RWPE2 (cell line): ENCODE results near the gene DNAAF8.

Experiments
- ATAC-seq: fragments of 200-7000 bp; cut with Tn5 transposase; 3 replicates; pipeline ENCODE4 v1.9.1; 2021; ENCODE audit warnings: low read depth
- DNase-seq: peaks from one replicate; pipeline ENCODE4 v3.0.0-alpha.2; 2020; ENCODE audit warnings: low spot score
- H3K27ac ChIP-seq: fragments of 450-650 bp; 2 replicates; pipeline ENCODE4 v1.5.1; 2017; ENCODE audit warnings: mild to moderate bottlenecking; ENCODE audit not compliant: poor library complexity, severe bottlenecking
- H3K27me3 ChIP-seq: fragments of 250-450 bp; sonication (Bioruptor Pico); 2 replicates; pipeline ENCODE4 v1.5.1; 2021; ENCODE audit warnings: mild to moderate bottlenecking, moderate library complexity; ENCODE audit not compliant: insufficient read depth, poor library complexity, severe bottlenecking
- H3K36me3 ChIP-seq: fragments of 250-450 bp; sonication (Bioruptor Pico); 2 replicates; pipeline ENCODE4 v1.5.1; 2020; ENCODE audit warnings: low read depth, mild to moderate bottlenecking, moderate library complexity
- H3K4me1 ChIP-seq: fragments of 250-450 bp; sonication (Bioruptor Pico); 2 replicates; pipeline ENCODE4 v1.5.1; 2021; ENCODE audit warnings: mild to moderate bottlenecking, moderate library complexity; ENCODE audit not compliant: insufficient read depth, poor library complexity, severe bottlenecking
- H3K4me3 ChIP-seq: fragments of 250-450 bp; sonication (Bioruptor Pico); 2 replicates; pipeline ENCODE4 v1.5.1; 2021; ENCODE audit warnings: mild to moderate bottlenecking, moderate library complexity; ENCODE audit not compliant: severe bottlenecking
- H3K9me3 ChIP-seq: fragments of 250-450 bp; sonication (Bioruptor Pico); 2 replicates; pipeline ENCODE4 v1.5.1; 2021; ENCODE audit warnings: mild to moderate bottlenecking, moderate library complexity; ENCODE audit not compliant: severe bottlenecking
- TF ChIP-seq, protein P1 (sequence below): fragments of 450-650 bp; IDR thresholded peaks from one replicate; pipeline ENCODE4 v1.5.1; 2017; ENCODE audit warnings: mild to moderate bottlenecking, moderate library complexity; ENCODE audit not compliant: poor library complexity, severe bottlenecking

The DNAAF8 gene

DNA sequence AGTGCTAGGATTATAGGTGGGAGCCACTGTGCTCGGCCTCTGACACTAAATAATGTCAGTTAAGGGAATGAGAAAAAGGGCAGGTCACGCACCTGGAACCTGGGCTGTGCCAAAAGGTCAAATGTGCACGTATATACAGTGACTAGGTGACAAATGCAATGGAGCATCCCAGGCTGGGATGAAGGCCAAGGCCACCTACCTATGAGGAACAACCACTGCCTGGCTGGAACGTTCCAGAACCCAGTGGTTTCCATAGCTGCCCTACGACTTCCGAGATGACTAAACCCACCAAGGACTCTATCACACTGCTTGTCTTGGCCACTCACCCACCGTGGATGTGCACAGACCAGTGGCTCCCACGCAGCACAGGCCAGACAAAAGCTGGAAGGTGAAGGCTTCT, 16.6 kb downstream of the DNAAF8 start:
- Histone ChIP-seq H3K27me3 (no peaks in the 10 kb centered on the region), H3K27ac (no peak overlapping the region), H3K4me1 (no peaks in the 10 kb centered on the region), H3K4me3 (no peak overlapping the region), H3K36me3 (peaks cover 27% of the 10 kb centered on the region), H3K9me3 (no peaks in the 10 kb centered on the region)
- TF ChIP-seq, protein P1, sequence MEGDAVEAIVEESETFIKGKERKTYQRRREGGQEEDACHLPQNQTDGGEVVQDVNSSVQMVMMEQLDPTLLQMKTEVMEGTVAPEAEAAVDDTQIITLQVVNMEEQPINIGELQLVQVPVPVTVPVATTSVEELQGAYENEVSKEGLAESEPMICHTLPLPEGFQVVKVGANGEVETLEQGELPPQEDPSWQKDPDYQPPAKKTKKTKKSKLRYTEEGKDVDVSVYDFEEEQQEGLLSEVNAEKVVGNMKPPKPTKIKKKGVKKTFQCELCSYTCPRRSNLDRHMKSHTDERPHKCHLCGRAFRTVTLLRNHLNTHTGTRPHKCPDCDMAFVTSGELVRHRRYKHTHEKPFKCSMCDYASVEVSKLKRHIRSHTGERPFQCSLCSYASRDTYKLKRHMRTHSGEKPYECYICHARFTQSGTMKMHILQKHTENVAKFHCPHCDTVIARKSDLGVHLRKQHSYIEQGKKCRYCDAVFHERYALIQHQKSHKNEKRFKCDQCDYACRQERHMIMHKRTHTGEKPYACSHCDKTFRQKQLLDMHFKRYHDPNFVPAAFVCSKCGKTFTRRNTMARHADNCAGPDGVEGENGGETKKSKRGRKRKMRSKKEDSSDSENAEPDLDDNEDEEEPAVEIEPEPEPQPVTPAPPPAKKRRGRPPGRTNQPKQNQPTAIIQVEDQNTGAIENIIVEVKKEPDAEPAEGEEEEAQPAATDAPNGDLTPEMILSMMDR, result no peak
- DNase-seq, result no peak
- ATAC-seq, result no peak

DNA sequence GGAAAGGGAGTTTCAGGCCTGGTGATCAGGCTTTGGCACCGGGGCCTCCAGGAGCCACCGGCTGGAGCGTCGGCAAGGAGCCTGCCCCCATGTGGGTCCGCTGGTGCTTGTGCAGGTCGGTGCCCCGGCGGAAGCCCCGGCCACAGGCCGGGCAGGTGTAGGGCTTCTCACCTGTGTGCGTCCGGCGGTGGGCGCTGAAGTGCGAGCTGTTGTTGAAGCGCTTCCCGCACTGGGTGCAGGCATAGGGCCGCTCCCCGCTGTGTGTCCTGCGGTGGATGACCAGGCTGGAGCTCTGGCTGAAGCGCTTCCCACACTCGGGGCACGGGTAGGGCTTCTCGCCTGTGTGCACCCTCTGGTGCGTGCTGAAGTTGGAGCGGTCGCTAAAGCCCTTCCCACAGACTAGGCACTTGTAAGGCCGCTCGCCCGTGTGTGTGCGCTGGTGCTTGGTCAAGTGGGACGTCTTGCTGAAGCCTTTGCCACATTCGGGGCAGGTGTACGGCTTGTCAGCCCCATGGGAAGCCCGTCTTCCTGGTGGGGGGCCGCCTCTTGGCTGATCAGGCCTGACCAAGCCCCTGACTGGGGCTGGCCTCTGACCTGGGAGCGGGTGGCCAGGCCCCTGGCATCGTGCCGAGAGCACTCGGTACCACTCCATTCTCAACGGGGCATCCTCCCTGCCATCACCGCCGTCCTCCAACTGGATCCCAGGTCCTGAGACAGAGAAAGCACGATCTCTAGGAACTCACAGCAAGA, 18.2 kb downstream of the DNAAF8 start:
- no peaks in the 10 kb centered on the region for H3K27me3 ChIP-seq
- ATAC-seq (no peak), DNase-seq (no peak)
- TF ChIP-seq, protein P1, result no peak
- H3K9me3 ChIP-seq, result no peaks in the 10 kb centered on the region
- no peaks in the 10 kb centered on the region for H3K4me1 ChIP-seq
- no peak overlapping the region for H3K4me3 ChIP-seq
- H3K36me3 ChIP-seq, result peaks cover 33% of the 10 kb centered on the region
- H3K27ac ChIP-seq, result no peak overlapping the region

DNA sequence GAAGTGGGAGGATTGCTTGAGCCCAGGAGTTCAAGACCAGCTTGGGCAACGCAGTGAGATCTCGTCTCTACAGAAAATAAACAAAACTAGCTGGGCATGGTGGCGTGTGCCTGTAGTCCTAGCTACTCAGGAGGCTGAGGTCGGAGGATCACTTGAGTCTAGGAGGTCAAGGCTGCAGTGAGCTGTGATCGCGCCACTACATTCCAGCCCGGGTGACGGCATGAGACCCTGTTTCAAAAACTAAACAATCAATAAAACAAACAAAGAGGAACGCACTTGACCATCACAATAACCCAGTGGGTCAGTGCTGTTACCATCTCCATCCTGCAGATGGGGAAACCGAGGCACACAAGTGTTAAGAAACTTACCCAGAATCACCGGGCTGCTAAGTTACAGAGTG, 18.9 kb downstream of the DNAAF8 start:
- TF ChIP-seq, protein P1, result no peak
- H3K36me3 ChIP-seq, result peaks cover 35% of the 10 kb centered on the region
- no peak for ATAC-seq

DNA sequence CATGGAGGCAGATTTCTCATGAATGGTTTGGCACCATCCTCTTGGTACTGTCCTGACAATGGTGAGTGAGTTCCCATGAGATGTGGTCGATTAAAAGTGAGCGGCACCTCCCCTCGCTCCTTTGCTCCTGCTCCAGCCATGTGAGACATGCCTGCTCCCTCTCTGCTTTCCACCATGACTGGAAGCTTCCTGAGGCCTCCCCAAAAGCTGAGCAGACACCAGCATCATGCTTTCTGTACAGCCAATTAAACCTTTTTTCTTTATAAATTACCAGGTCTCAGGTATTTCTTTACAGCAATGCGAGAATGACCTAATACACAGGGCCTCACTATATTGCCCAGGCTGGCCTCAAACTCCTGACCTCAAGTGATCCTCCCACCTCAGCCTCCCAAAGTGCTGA, 20.5 kb downstream of the DNAAF8 start:
- TF ChIP-seq, protein P1, result no peak
- no peaks in the 10 kb centered on the region for H3K4me1 ChIP-seq
- no peak for DNase-seq
- no peaks in the 10 kb centered on the region for H3K27me3 ChIP-seq
- H3K4me3 ChIP-seq, result no peak overlapping the region
- no peak overlapping the region for H3K27ac ChIP-seq
- no peak for ATAC-seq
- no peaks in the 10 kb centered on the region for H3K9me3 ChIP-seq
- peaks cover 50% of the 10 kb centered on the region for H3K36me3 ChIP-seq

More for the DNA sequence above, 18.9 kb downstream of the DNAAF8 start:
- Histone ChIP-seq H3K4me3 (no peak overlapping the region), H3K27ac (no peak overlapping the region), H3K9me3 (no peaks in the 10 kb centered on the region), H3K27me3 (no peaks in the 10 kb centered on the region), H3K4me1 (no peaks in the 10 kb centered on the region)
- DNase-seq, result no peak

DNA sequence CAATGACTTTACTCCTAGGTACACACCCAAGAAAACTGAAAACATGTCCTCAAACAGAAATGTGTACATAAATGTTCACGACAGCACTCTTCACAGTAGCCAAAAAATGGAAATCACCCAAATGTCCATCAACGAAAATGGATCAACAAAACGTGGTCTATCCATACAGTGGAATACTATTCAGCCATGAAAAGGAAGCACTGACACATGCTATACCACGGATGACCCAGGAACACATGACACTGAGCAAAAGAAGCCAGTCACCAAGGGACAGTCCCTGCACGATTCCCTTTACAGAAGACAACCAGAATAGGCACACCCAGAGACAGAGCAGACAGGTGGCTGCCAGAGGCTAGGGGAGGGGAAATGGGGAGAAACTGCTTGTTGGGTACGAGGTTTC, 21.4 kb downstream of the DNAAF8 start:
- Histone ChIP-seq H3K36me3 (peaks cover 58% of the 10 kb centered on the region), H3K27me3 (no peaks in the 10 kb centered on the region), H3K4me3 (no peak overlapping the region), H3K9me3 (no peaks in the 10 kb centered on the region), H3K4me1 (no peaks in the 10 kb centered on the region), H3K27ac (no peak overlapping the region)
- ATAC-seq (no peak), DNase-seq (no peak)
- TF ChIP-seq, protein P1, result no peak
